ENCODE measurements around the gene OR5V1.
"Not testable (repeated sequence)": the region's sequence is repeated elsewhere in the genome, so short reads cannot be mapped to it uniquely, and the experiment has no call there.

The OR5V1 gene

GRCh38 chr6:29336269-29336668 is 32.4 kb downstream of the OR5V1 start:
- intact Hi-C loops (cut with DNase I; ENCODE audit: low total_unique reads), result no loop called here
- no peaks in the 10 kb centered on the region for H3K9me3 ChIP-seq
- TF ChIP-seq CTCF (IDR thresholded peaks at IDR 0.05), result no peak

GRCh38 chr6:29332676-29333075 is 36.0 kb downstream of the OR5V1 start:
- H3K36me3 ChIP-seq, result no peaks in the 10 kb centered on the region
- DNase-seq, result no peak
- TF ChIP-seq CTCF (IDR thresholded peaks at IDR 0.05), result no peak
- no peak overlapping the region for H3K27ac ChIP-seq
- no peaks in the 10 kb centered on the region for H3K9me3 ChIP-seq
- H3K4me1 ChIP-seq, result no peaks in the 10 kb centered on the region
- no peaks in the 10 kb centered on the region for H3K27me3 ChIP-seq
- H3K4me3 ChIP-seq, result no peak overlapping the region
- intact Hi-C loops (cut with DNase I; ENCODE audit: low total_unique reads), result no loop called here

More at GRCh38 chr6:29336269-29336668, 32.4 kb downstream of the OR5V1 start:
- no peaks in the 10 kb centered on the region for H3K27me3 ChIP-seq
- no peak for DNase-seq
- no peak overlapping the region for H3K4me3 ChIP-seq
- no peaks in the 10 kb centered on the region for H3K4me1 ChIP-seq
- no peaks in the 10 kb centered on the region for H3K36me3 ChIP-seq
- no peak overlapping the region for H3K27ac ChIP-seq

GRCh38 chr6:29325777-29326176 is 42.9 kb downstream of the OR5V1 start:
- no peak for TF ChIP-seq CTCF (IDR thresholded peaks at IDR 0.05)
- no peak overlapping the region for H3K27ac ChIP-seq
- no peaks in the 10 kb centered on the region for H3K9me3 ChIP-seq
- H3K27me3 ChIP-seq, result no peaks in the 10 kb centered on the region
- H3K4me3 ChIP-seq, result no peak overlapping the region
- H3K4me1 ChIP-seq, result no peaks in the 10 kb centered on the region
- intact Hi-C loops (cut with DNase I; ENCODE audit: low total_unique reads), result no loop called here
- no peaks in the 10 kb centered on the region for H3K36me3 ChIP-seq
- no peak for DNase-seq

- H3K4me1 ChIP-seq; H3K27ac ChIP-seq; H3K9me3 ChIP-seq; H3K36me3 ChIP-seq; H3K27me3 ChIP-seq; H3K4me3 ChIP-seq; DNase-seq; intact Hi-C loops (cut with DNase I; ENCODE audit: low total_unique reads): not testable (repeated sequence)
These were observed 45.3 kb downstream of the OR5V1 start for GRCh38 chr6:29323332-29323731.

GRCh38 chr6:29319931-29320330 is 48.7 kb downstream of the OR5V1 start:
- no peaks in the 10 kb centered on the region for H3K27me3 ChIP-seq
- H3K36me3 ChIP-seq, result no peaks in the 10 kb centered on the region
- no peak overlapping the region for H3K4me3 ChIP-seq
- intact Hi-C loops (cut with DNase I; ENCODE audit: low total_unique reads), result no loop called here
- H3K27ac ChIP-seq, result no peak overlapping the region
- no peak for TF ChIP-seq CTCF (IDR thresholded peaks at IDR 0.05)
- no peak for DNase-seq
- H3K9me3 ChIP-seq, result no peaks in the 10 kb centered on the region
- no peaks in the 10 kb centered on the region for H3K4me1 ChIP-seq
